Parathyroid adenoma (tissue), 2 donors: ENCODE data around the gene TBC1D14.
"Not testable (repeated sequence)": the region's sequence is repeated elsewhere in the genome, so short reads cannot be mapped to it uniquely, and the experiment has no call there.

Experiments used
- H2AFZ ChIP-seq: fragments of 300-600 bp; sonication (generic); one replicate; pipeline ENCODE4 v1.7.0; 2017; ENCODE audit warnings: antibody characterized with exemption, mild to moderate bottlenecking
- H3K27ac ChIP-seq: fragments of 300-600 bp; sonication (generic); one replicate; pipeline ENCODE4 v1.7.0; 2017
- H3K27me3 ChIP-seq: fragments of 300-600 bp; sonication (generic); one replicate; pipeline ENCODE4 v1.7.0; 2017; ENCODE audit warnings: low read length; ENCODE audit not compliant: control insufficient read depth, insufficient read depth
- H3K36me3 ChIP-seq: fragments of 300-600 bp; sonication (generic); one replicate; pipeline ENCODE4 v1.7.0; 2017; ENCODE audit warnings: low read length; ENCODE audit not compliant: control insufficient read depth, insufficient read depth
- H3K4me1 ChIP-seq: fragments of 300-600 bp; sonication (generic); one replicate; pipeline ENCODE4 v1.7.0; 2017; ENCODE audit warnings: control low read depth
- H3K4me2 ChIP-seq: fragments of 300-600 bp; sonication (generic); one replicate; pipeline ENCODE4 v1.7.0; 2017; ENCODE audit warnings: low read length
- H3K4me3 ChIP-seq: fragments of 300-600 bp; sonication (generic); one replicate; pipeline ENCODE4 v1.7.0; 2017; ENCODE audit warnings: low read depth, low read length
- H3K79me2 ChIP-seq: fragments of 300-600 bp; sonication (generic); one replicate; pipeline ENCODE4 v1.7.0; 2017; ENCODE audit warnings: control low read depth
- H3K9ac ChIP-seq: fragments of 300-600 bp; sonication (generic); one replicate; pipeline ENCODE4 v1.7.0; 2017; ENCODE audit warnings: mild to moderate bottlenecking
- H3K9me3 ChIP-seq: fragments of 300-600 bp; sonication (generic); one replicate; pipeline ENCODE4 v1.7.0; 2017; ENCODE audit warnings: low read length; ENCODE audit not compliant: control insufficient read depth
- TF ChIP-seq, protein P1 (sequence below): fragments of 300-600 bp; sonication (generic); IDR thresholded peaks from one replicate; pipeline ENCODE4 v1.7.0; 2017; ENCODE audit warnings: antibody characterized with exemption, mild to moderate bottlenecking
- donor health status: primary hyperparathyroidism.

TBC1D14 gene

DNA sequence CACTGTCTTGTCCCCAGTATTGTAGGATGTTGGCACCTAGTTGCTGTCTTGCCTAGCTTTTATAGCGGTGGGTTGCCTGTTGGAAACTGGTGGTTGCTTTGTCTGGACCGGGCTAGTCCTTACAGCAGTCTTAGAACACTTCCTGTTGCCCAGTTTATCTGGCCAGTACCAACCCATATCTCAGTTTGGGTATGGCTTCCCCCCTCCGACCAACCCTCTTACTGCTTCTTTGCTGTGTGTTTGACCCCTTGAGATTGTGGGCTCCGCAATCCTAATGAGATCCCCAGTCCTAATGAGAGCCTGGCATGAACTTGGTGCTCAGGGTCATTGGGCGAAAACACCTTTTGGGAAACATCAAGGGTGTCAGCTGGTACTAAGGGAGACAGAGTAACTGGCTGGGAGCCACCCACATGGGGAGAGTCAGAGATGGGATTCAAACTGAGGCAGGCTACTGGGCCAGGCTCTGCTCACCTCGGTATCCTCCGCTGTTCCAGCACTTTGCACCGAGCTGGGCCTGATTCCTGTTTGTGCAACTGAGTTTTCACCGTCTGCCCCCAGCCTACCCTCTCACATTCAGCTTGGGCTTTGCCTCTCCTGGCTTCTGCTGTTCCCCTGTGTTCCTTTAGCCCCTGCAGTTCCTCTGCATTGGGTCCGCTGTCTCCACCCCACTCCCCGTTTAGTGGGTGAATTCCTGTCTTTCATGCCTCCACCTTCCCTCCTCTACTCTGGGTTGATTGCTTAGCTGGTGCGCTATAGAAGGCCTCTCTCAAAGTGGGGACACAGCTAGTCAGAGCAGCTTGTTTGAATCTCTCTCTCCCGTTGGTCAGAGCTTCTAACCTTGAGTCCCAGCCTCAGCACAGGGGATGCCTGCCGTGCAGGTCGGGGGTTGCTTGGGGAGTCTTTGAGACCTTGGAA lies 1.6 kb downstream of the TBC1D14 start:
- H3K27ac ChIP-seq, result no peak overlapping the region
- no peaks in the 10 kb centered on the region for H3K36me3 ChIP-seq
- H3K4me2 ChIP-seq, result peak overlapping the region; percentile 79
- no peak overlapping the region for H2AFZ ChIP-seq
- H3K27me3 ChIP-seq, result no peaks in the 10 kb centered on the region
- peak overlapping the region; percentile 61 for H3K4me3 ChIP-seq
- peaks cover 8% of the 10 kb centered on the region for H3K4me1 ChIP-seq
- TF ChIP-seq, protein P1, sequence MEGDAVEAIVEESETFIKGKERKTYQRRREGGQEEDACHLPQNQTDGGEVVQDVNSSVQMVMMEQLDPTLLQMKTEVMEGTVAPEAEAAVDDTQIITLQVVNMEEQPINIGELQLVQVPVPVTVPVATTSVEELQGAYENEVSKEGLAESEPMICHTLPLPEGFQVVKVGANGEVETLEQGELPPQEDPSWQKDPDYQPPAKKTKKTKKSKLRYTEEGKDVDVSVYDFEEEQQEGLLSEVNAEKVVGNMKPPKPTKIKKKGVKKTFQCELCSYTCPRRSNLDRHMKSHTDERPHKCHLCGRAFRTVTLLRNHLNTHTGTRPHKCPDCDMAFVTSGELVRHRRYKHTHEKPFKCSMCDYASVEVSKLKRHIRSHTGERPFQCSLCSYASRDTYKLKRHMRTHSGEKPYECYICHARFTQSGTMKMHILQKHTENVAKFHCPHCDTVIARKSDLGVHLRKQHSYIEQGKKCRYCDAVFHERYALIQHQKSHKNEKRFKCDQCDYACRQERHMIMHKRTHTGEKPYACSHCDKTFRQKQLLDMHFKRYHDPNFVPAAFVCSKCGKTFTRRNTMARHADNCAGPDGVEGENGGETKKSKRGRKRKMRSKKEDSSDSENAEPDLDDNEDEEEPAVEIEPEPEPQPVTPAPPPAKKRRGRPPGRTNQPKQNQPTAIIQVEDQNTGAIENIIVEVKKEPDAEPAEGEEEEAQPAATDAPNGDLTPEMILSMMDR, result no peak
- no peaks in the 10 kb centered on the region for H3K9me3 ChIP-seq
- peaks cover 5% of the 10 kb centered on the region for H3K79me2 ChIP-seq
- H3K9ac ChIP-seq, result no peak overlapping the region

DNA sequence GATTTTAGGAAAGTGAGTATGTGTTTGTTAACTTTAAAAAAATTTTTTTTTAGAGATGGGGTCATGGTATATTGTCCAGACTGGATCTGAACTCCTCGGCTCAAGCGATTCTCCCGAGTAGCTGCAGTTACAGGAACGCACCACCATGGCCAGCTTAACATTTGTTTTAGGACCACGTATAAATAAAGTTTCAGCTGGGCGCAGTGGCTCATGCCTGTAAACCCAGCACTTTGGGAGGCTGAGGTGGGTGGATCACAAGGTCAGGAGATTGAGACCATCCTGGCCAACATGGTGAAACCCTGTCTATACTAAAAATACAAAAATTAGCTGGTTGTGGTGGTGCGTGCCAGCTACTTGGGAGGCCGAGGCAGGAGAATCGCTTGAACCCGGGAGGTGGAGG lies 2.3 kb downstream of the TBC1D14 start:
- H3K27ac ChIP-seq, result not testable (repeated sequence)

DNA sequence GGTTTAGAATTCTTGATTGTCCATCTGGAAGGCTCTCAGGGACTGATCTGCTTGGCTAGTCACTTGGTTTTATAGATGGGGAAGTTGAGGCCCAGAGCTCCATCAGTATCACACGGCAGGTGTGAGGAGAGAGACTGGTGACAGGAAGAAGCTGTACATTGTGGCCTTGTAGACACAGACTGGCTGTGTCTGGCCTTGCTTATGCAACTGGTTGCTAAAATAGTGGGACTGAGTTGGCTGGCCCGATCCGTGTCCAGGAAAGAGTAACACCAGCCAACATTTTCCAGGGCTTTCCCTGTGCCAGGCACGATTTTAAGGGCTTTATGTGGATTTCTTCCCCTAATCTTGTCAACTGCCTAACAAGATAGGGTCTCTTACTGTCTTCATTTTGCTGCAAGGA lies 2.8 kb downstream of the TBC1D14 start:
- Histone ChIP-seq H3K4me1 (peaks cover 17% of the 10 kb centered on the region), H3K27ac (no peak overlapping the region), H3K36me3 (no peaks in the 10 kb centered on the region), H3K79me2 (peaks cover 5% of the 10 kb centered on the region), H3K4me3 (no peak overlapping the region), H3K27me3 (no peaks in the 10 kb centered on the region), H3K9ac (no peak overlapping the region), H3K4me2 (no peak overlapping the region), H2AFZ (no peak overlapping the region), H3K9me3 (no peaks in the 10 kb centered on the region)
- TF ChIP-seq, protein P1, result no peak

More for the DNA sequence above, 2.3 kb downstream of the TBC1D14 start:
- peaks cover 11% of the 10 kb centered on the region for H3K4me1 ChIP-seq
- not testable (repeated sequence) for H3K9me3 ChIP-seq, H3K9ac ChIP-seq, H2AFZ ChIP-seq, H3K79me2 ChIP-seq, H3K4me2 ChIP-seq, H3K4me3 ChIP-seq, H3K36me3 ChIP-seq, H3K27me3 ChIP-seq

DNA sequence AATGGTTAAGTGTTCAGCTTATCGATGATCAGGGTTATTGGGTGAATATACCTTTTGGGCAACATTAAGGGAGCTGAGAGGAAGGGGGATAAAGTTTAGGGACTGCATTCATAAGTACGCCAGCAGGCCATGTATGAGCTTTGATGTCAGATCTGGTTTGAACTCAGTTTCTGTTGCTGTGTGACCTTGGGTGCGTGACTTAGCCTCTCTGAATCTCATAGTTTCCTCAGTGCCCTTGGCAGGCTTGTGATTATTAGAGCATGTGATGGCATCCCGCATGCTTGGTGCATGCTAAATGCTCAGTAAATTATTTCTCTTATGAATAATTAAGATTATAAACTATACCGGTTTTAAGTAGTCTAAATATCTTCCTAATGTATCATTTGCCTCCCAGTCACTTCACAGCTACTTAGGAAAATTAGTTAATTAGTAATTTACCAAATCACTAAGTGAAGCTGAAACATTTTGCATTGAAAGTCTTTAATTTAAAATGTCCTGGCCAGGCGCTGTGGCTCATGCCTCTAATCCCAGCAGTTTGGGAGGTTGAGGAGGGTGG lies 3.8 kb downstream of the TBC1D14 start:
- Histone ChIP-seq H3K9ac (no peak overlapping the region), H3K4me1 (peaks cover 23% of the 10 kb centered on the region), H3K27ac (no peak overlapping the region), H3K36me3 (no peaks in the 10 kb centered on the region), H3K27me3 (no peaks in the 10 kb centered on the region), H3K4me2 (no peak overlapping the region), H3K9me3 (no peaks in the 10 kb centered on the region), H3K4me3 (no peak overlapping the region), H2AFZ (no peak overlapping the region), H3K79me2 (peaks cover 5% of the 10 kb centered on the region)
- TF ChIP-seq, protein P1, result no peak

DNA sequence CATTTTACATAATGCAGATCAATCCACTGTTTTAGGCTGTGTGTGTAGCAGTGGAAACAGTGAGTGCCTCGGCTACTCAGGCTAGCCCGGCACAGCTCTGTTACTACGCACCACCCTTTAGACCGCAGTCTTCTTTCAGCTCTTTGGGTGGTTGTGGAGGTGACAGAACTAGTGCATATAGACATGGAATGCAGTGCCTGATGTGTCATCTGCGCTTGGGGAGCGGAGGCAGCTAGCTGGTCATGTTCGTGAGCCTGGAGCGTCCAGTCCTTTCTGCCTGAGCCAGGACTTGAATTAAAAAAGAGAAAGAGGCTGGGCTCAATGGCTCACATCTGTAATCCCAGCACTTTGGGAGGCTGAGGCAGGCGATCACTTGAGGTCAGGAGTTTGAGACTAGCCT lies 4.8 kb downstream of the TBC1D14 start:
- H3K27me3 ChIP-seq, result no peaks in the 10 kb centered on the region
- peaks cover 29% of the 10 kb centered on the region for H3K4me1 ChIP-seq
- no peak overlapping the region for H3K9ac ChIP-seq
- H3K9me3 ChIP-seq, result no peaks in the 10 kb centered on the region
- TF ChIP-seq, protein P1, result no peak
- no peak overlapping the region for H3K4me2 ChIP-seq
- no peak overlapping the region for H3K27ac ChIP-seq
- H3K36me3 ChIP-seq, result no peaks in the 10 kb centered on the region
- H3K79me2 ChIP-seq, result peaks cover 5% of the 10 kb centered on the region
- no peak overlapping the region for H3K4me3 ChIP-seq
- no peak overlapping the region for H2AFZ ChIP-seq
